Measurements from ENCODE around the gene KCTD13.
"Not testable (repeated sequence)": the region's sequence is repeated elsewhere in the genome, so short reads cannot be mapped to it uniquely, and the experiment has no call there.

The KCTD13 gene

GRCh38 chr16:29925781-29926710 is at the start of gene KCTD13:
KCTD13 (minus strand) TSS chr16:29926226; CDS start chr16:29926033, 193 bp downstream.
- peak; percentile 1 for DNase-seq

- no peak for DNase-seq
Measured at GRCh38 chr16:29975134-29975538, 49.1 kb upstream of the KCTD13 start.

DNA sequence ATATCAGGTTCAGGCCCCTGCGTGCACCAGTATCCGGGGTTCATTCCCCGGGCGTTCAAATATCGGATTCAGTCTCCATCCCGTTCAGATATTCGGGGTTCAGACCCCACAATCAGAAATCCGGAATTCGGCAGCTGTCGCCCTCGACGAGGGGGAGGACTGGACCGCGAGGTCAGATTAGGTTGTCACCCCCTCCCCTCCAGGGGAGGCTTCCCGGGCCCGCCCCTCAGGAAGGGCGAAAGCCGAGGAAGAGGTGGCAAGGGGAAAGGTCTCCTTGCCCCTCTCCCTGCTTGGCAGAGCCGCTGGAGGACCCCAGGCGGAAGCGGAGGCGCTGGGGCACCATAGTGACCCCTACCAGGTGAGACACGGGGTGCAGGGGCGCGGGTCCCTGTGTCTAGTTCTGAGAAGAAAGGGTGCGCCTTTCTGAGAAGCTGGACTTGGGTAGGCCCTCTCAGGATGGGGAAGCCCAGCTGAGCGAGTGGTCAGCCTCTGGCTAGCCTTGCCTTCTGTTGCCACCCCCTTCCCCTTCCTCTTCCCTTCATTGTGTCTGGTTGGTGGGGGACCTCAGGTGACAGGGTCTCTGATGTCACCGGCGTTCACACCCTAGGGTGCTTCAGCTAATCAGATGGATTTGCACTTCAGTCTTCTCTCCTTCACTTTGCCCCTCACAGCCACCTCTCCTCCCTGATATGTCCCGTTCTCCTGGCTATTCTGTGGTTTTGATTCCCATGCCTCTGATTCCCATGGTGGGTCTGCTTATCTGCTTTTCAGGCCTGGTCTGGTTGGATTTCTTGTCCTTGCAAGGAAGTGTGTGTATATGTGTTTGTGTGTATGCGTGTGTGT is 48.5 kb upstream of the KCTD13 start:
- no peak for DNase-seq

- peak; percentile 78 for DNase-seq
Measured at GRCh38 chr16:29973384-29974246, 47.6 kb upstream of the KCTD13 start, which contains the start of gene TAOK2. TAOK2 (plus strand) TSS chr16:29973868; CDS start chr16:29977773, 3,905 bp downstream.

GRCh38 chr16:29972992-29973383 is 47.0 kb upstream of the KCTD13 start:
- no peak for DNase-seq

DNA sequence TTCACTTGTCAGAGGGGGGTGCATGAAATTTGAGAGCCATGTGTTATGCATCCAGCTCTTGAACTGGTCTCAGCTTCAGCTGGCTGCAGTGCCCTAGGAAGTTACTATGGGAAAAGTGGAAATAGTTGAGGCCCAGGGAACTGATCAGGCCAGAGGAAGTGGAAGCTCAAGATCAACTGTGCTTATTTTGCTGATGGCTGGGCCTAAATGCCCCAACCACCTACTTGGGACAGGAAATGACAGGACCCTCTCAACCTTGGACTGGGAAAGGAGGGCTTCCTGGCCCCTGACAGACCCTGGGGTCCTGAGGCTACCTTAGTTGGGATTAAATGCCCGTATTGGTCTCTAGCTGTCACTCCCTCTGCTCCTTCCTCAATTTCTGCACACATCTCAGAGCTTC is 46.5 kb upstream of the KCTD13 start:
- DNase-seq: no peak

DNA sequence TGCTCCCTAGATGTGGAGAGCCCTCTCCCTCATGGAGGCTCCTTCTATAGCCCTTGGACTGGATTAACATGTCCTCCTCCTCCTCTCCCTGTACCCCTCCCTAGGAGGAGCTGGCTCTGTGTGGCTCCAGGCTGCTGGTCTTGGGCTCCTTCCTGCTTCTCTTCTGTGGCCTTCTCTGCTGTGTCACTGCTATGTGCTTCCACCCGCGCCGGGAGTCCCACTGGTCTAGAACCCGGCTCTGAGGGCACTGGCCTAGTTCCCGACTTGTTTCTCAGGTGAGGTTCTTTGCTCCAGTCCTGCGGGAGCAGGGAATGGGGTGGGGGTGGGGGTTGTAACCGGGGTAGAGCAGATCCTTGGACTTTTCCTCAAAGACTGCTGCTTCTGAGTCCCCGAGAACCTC is 45.3 kb upstream of the KCTD13 start:
- DNase-seq: no peak

- no peak for DNase-seq
Measured at GRCh38 chr16:29968205-29968604, 42.2 kb upstream of the KCTD13 start.

DNA sequence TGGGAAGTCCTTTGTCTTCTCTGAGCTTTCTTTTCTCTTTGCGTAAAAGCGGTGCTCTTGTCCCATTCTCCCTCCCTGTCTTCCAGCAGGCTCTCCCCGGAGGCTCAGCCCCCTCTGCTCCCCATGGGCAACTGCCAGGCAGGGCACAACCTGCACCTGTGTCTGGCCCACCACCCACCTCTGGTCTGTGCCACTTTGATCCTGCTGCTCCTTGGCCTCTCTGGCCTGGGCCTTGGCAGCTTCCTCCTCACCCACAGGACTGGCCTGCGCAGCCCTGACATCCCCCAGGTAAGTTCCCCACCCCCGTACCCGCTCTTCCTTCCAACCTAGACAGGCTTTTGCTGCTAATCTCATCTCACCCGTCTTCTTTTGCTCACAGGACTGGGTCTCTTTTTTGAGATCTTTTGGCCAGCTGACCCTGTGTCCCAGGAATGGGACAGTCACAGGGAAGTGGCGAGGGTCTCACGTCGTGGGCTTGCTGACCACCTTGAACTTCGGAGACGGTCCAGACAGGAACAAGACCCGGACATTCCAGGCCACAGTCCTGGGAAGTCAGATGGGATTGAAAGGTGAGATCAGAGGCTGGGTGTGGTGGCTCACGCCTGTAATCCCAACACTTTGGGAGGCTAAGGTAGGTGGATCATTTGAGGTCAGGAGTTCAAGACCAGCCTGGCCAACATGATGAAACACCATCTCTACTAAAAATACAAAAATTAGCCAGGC is 37.2 kb upstream of the KCTD13 start:
- no peak for DNase-seq

- no peak for DNase-seq
Measured at GRCh38 chr16:29962344-29962994, 36.4 kb upstream of the KCTD13 start.

DNA sequence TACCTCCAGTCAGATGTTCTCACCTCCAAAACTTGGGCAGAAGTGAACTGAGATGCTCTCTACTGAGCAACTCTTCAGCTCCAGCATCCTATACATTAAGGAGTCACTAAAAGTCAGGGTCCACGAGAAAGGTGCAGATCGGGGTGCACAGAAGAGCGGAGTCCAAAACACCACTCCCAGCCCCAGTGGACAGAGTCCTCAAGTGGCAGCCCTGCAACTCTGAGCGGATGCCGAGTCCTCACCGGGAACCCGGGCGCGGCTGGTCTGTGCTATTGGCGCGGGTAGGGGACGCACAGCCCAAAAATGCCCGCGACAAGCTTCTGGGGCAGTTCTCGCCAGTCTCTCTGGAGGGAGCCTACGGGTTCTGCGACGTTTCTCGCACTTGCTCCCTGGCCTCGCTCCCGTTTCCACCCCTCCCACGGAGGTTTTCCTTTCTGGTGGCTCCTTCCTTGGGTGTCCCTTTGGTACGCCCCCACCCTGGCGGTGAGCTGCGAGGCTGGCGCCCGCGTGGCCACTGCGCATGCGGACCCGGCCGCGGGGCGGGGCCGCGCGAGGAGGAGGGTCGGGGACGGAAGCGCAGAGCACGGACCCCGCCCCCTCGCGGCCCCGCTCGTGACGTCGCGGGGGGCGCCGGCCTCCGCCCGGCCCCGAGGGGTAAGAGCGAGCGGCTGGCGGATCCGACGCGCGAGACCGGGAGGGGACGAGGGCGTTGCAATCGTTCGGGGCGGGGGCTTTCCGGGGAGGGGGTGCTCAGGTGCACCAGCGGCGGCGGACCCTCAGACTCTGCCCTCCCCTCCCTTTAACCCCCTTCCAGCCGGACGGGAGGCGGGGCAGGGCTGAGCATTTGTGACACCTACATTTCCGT is 35.7 kb upstream of the KCTD13 start, which contains the start of gene TMEM219:
Gene TMEM219 (plus strand): TSS at position 601 of the 865 bp plus-strand sequence. CDS start 1,065 bp downstream, outside the sequence.
- no peak for DNase-seq

DNA sequence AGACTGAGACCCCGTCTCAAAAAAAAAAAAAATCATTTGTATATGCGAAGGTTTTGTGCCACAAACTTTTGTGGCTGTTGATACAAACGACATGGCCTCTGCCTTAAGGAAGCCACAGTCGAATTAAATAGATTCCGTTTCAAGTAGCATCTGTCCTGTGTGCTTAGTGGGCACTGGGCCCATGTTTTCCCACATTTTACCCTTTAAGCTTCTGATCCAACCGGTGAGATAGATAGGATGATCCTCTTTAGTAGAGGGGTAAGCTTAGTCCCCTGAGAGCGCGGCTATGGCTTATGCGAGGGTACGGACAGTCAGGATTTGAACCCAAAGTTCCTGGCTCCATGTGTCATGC is 35.1 kb upstream of the KCTD13 start:
- no peak for DNase-seq

GRCh38 chr16:29959821-29960220 is 33.8 kb upstream of the KCTD13 start:
- not testable (repeated sequence) for DNase-seq

DNA sequence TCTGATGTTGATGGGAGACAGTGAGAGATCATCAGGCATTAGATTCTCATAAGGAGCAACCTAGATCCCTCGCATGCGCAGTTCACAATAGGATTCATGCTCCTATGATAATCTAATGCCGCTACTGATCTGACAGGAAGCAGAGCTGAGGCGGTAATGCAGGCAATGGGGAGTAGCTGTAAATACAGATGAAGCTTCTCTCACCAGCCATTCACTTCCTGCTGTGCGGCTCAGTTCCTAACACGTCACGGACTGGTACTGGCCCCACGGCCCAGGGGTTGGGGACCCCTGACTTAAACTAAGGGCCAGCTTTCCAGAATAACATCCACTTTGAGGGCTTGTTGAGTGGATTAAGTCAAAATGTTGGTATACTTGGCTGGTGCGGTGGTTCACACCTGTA is 33.3 kb upstream of the KCTD13 start:
- DNase-seq: no peak

DNA sequence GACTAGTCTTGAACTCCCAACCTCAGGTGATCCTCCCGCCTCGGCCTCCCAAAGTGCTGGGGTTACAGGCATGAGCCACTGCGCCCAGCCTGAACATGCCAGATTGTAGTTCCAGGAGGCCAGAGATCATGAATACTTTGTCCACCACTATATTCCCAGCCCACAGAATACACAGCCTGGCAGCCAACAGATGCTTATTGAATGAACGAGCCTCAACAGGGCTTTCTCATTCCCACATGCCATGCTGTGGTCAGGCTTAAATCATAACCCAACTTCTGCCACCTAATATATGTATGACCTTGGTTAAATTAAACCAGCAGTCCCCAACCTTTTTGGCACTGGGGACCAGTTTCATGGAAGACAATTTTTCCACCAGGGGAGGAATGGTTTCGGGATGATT is 32.7 kb upstream of the KCTD13 start:
- no peak for DNase-seq

DNA sequence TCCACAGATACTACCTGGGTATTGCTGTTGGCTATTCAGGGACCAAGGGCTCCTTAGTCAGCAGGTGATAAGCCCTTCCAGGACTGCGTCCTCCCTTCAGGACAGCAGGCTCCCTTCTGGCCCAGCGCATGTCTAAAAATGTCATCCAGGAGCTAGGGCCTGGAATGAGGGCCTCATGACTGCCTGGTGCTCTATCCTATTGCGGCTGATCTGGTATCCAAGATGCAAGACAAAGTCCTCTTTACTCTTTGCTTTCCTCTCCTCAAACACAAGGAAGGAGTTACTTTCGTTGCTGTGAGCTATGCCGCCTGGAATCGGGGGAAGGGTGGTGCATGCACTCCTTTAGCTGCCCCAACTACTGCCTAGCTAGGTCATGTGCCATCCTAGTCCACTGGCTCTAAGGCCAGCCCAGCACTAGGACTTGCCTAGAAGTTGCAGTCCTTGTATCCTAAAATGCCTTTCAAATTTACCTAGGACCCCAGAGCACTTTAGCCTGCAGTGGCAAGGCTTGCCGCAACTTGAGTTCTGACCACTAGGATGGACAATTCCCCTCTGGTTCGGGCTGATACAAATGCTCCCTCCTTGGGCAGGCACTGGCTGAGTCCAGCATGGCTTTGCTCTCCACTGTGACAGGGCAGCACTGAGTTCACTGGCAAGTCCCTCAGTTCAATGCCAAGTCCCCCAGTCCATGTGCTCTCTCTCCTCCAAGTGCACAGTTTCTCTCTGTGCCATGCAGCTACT is 25.8 kb upstream of the KCTD13 start:
- DNase-seq: no peak

DNA sequence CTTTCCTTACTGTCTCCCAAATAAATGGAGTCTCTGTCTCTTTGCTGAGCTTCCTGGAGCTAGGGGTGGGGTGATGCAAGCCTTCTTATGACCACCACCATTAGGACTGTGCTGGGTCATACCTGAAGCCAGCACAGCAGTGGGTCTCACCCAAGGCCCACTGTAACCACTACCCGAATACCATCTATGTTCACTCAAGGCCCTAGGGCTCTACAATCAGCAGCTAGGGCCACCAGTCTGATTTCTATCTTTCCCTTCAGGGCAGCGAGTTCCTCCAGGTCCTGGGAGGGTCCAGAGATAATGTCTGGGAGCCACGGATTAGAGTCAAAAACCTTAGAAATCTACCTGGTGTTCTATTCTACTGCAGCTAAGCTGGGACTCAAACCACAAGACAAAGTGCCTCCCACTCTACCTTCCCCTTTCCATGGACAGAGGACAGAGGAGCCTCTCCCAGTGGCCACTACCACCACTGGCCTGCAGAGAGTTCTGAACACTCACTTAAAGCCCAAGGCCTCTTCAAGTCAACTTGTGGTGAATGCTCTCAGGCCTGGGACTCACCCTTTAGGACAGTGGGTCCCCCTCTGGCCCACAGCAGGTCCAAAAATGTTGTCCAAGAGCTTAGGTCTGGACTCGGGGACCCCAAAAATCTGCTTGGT is 24.9 kb upstream of the KCTD13 start:
- DNase-seq: no peak

DNA sequence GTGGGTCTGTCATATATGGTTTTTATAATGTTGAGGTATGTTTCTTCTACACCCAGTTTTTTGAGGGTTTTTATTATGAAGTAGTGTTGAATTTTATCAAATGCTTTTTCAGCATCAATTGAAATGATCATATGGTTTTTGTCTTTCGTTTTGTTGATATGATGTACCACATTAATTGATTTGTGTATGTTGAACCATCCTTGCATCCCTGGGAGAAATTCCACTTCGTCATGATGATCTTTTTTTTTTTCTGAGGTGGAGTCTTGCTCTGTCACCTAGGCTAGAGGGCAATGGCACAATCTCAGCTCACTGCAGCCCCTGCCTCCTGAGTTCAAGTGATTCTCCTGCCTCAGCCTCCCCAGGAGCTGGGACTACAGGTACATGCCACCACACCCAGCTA is 21.9 kb upstream of the KCTD13 start:
- no peak for DNase-seq

All from NCI-H187 treated with DMSO at 0.1 percent for 48 hours (cell line).